IMR-90 (cell line): ENCODE measurements around the gene LMNTD2.

Source experiments
- BHLHE40 ChIP-seq: fragments of 150-350 bp; IDR thresholded peaks from 2 replicates; pipeline ENCODE4 v1.6.1; 2016; ENCODE audit warnings: mild to moderate bottlenecking, low read depth, low read length
- CEBPB ChIP-seq: IDR thresholded peaks from 2 replicates; pipeline ENCODE4 v1.6.1; 2012; ENCODE audit warnings: low read depth, low read length, improper control_type of control experiment
- CTCF ChIP-seq: conservative IDR thresholded peaks from 2 replicates; pipeline ENCODE4 v1.5.1; 2012; ENCODE audit warnings: mild to moderate bottlenecking, low read depth, low read length, improper control_type of control experiment
- FOS ChIP-seq: fragments of 150-350 bp; IDR thresholded peaks from 2 replicates; pipeline ENCODE4 v1.6.1; 2016; ENCODE audit warnings: low read depth, low read length
- MAZ ChIP-seq: IDR thresholded peaks from 2 replicates; pipeline ENCODE4 v1.6.1; 2012; ENCODE audit warnings: low read depth, mild to moderate bottlenecking, low read length, improper control_type of control experiment, moderate library complexity, borderline replicate concordance

GRCh38 chr11:550021-550745 lies 10.4 kb downstream of the LMNTD2 start:
- no peak for TF ChIP-seq FOS
- no peak for TF ChIP-seq CEBPB
- no peak for TF ChIP-seq CTCF
- TF ChIP-seq BHLHE40 = no peak
- no peak for TF ChIP-seq MAZ
